GM21367 (cell line): Measurements from ENCODE around the gene CYP3A7.
"Not testable (repeated sequence)": the region's sequence is repeated elsewhere in the genome, so short reads cannot be mapped to it uniquely, and the experiment has no call there.

Source experiments
- ATAC-seq: cut with Tn5 transposase; IDR thresholded peaks from one replicate; pipeline ENCODE4 v1.9.1; 2021; ENCODE audit not compliant: unreplicated experiment

Gene CYP3A7

DNA sequence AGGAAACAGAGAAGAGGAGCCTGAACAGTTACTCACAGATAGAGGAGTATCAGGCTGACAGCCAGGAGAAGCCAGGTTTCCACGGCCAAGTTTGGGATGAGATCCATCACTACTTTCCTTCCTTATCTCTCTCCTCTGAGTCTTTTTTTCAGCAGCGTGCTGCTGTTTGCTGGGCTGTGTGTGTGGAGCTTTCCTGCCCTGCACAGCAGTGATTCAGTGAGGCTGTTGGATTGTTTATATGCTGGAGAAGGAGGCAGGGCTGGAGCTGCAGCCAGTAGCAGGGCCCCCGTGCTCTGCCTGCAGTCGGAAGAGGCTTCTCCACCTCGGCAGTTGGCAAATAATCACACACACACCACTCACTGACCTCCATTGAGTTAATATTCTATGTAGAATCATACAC, at the start of gene CYP3A7:
TSS of gene CYP3A7 (minus strand) at position 210 of the 400 bp plus-strand sequence. CDS start at position 107, 103 bp downstream.
- ATAC-seq: no peak

DNA sequence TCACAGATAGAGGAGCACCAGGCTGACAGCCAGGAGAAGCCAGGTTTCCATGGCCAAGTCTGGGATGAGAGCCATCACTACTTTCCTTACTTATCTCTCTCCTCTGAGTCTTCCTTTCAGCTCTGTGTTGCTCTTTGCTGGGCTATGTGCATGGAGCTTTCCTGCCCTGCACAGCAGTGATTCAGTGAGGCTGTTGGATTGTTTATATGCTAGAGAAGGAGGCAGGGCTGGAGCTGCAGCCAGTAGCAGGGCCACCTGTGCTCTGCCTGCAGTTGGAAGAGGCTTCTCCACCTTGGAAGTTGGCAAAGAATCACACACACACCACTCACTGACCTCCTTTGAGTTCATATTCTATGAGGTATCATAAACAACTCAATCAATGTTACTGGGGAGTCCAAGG, 49.0 kb upstream of the CYP3A7 start, which contains the start of gene CYP3A4:
TSS of gene CYP3A4 (minus strand) at position 178 of the 400 bp plus-strand sequence. CDS start at position 75, 103 bp downstream.
- no peak for ATAC-seq

DNA sequence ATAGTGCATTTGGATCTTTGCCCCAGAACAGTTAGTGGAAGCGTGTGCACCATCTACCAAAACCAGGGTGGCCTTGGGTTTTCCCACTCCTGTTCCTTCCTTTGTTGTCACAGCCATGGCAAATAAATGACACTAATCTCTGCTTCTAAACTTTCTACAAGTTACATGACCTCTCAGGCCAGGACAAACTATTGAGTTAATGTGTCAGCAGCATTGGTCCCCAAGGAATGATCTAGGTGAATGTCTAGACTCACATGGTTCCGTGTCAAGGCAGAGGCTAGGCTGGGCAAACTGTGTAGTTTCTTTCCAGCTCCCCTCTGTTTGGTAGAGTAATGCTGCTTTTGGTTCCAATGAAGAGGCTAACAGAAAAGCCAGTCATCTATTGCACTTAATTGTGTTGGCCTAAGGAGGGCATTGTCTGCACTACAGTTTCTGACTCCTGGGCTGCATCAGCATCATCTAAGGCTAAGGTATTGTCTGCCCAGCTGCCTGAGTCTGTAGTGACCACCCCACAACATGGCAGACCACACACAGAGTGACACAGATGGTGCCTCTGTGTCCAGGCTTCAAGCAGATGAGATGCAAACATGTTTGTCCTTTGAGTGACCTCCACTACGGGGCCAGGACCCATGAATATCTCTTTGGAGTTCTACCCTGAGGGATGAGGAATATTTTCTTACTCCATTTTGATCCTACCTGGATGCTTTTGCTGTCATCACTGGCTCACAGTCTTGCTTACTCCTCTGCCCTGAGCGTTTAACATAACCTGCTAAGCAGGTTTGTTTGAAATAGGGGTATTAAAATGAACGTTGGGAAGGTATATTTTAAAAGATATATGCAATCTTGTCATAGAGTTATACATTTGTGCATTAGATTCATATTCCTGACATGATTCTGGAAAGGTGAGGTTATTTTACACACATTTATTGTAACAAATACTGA, 47.3 kb upstream of the CYP3A7 start:
- no peak for ATAC-seq

DNA sequence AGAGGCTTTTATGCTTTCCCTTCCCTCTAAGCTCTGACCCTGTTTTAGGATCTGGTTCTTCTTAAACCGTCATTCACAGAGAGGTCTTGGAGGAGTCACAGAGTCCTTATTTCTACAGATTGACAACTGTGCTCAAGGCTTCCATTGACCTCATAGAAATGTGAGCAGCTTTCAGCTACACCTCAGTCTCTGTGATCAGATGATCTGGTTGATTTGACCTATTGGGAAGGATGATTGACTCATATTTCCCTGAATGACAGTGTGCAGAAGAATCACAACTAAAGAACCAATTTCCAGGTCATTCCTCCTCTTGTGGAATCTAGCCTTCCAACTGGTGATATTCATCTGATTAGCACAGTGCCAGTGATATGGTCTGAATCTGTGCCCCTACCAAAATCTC, 45.6 kb upstream of the CYP3A7 start:
- no peak for ATAC-seq

DNA sequence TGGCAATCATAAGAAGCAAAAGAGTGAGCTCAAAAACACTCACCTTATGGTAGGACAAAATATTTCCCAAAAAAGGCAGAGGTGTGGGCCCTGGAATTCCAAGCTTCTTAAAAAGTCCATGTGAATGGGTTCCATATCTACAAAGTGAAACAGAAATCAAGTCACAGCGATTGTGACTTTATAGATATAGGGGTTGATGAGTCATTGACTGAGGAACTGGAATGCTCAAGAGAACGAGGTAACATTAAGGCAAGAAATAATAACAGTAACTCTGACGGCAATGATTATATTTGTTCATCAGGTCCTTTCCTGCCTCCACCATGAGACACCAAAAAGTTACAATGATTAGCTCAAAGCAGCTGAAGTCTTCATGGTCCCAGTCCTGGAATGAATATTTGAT, 45.0 kb upstream of the CYP3A7 start:
- no peak for ATAC-seq

DNA sequence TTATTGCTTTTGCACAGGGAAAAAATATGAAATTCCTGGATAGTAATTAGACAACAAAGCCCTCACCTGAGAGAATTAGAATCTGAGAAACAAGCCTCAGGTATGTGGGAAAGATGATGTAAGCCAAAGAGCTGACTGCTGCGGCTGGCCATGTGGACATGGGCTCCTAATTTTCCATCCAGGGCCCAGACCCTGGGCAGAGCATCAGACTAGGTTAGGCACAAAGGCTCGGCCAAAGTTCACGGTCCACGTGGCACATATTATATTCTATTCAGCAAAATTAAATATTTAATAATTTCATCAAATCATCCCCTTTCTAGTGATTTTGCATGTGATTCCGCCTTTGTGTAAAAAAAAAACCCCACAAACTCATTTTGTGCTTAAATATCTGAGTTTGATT, 43.9 kb upstream of the CYP3A7 start:
- ATAC-seq: no peak

DNA sequence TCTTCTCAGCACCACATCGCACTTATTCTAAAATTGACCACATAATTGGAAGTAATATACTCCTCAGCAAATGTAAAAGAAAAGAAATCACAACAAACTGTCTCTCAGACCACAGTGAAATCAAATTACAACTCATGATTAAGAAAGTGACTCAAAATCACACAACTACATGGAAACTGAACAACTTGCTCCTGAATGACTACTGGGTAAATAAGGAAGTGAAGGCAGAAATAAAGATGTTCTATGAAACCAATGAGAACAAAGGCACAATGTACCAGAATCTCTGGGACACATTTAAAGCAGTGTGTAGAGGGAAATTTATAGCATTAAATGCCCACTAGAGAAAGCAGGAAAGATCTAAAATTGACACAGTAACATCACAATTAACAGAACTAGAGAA, 38.4 kb upstream of the CYP3A7 start:
- ATAC-seq: not testable (repeated sequence)

DNA sequence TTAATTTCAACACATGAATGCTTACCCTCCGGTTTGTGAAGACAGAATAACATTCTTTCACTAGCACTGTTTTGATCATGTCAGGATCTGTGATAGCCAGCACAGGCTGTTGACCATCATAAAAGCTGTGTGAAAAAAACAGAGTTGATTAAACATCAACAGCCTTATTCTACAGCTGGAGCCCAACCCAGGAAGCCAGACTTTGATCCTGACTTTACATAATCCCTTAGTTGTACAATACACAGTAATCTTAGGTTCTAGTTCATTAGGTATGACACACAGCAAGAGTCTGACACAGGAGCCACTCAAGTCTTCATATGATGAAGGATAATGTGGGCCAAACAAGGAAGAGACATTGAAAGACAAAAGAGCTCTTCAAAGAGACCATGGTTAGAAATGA, 37.6 kb upstream of the CYP3A7 start:
- no peak for ATAC-seq

DNA sequence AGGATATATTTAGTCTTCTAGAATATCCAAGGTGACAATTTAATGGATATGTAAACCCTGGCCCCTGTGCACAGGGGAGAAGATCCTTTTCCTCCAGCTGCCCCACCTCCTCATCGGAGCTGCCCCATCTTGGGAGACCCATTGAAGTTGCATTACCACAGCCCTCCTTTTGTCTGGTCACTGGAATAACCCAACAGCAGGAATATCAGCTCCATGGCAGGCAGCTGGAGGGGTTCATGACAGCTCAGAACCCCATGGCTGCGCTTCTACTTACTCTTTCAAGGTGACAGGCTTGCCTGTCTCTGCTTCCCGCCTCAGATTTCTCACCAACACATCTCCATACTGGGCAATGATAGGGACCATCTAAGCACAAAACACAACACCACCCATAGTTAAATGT, 34.5 kb upstream of the CYP3A7 start:
- not testable (repeated sequence) for ATAC-seq

DNA sequence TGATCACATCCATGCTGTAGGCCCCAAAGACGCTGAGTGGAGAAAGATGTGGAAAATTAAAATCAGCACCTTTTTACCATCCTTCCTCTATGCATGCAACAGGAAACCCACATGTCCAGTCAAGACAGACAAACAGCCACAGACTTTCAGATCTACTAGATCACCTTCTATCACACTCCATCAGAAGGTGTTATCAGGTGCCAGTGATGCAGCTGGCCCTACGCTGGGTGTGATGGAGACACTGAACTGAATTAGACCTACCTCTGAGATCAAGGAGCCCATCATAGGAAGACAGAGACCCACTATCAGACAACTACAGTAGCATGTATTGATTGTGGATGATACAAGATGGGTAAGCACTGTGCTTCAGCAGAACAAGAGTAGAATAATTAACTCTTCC, 33.5 kb upstream of the CYP3A7 start:
- no peak for ATAC-seq

DNA sequence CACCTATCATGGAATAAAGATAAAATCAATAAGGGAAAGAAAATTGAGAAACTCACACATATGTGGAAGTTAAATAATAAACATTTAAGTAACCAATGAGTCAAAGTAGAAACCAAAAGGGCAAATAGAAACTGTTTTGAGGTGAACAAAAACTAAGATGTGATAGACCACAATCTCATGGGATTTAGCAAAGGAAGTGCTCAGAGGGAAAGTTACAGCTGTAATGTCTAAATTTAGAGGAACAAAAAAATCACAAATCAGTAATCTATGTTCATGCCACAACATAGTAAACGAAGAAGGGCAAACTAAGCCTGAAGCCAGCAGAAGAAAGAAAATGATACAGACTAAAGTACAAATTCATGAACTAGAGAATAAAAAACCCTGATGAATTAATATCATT, 32.7 kb upstream of the CYP3A7 start:
- peak; percentile 67 for ATAC-seq

DNA sequence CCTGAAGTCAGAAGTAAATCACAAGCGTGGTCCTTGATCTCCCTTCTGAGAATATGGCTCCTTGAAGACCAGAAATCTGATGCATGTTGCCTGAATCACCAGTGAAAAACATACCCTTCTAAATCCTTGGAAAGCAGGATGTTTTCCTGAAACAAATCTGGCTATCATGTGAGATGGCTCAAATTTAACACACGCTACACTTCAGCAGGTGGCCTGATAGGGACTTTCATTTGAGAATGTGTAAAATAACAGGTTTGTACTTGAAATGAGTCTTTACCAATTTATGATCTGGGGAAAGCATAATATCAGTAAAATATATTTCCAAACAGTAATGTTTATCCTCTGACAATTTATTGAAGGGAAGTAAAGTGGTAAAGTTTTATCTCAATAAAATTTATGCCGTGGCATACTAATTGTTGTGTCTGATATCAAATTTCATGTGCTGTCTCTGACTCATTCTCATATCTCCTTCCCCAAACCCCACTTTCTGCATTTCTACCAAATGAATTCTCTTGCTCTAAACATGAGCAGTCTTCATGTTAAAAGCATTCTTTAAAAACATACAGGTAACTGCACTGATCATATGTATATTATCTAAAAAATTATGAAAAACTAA, 31.6 kb upstream of the CYP3A7 start:
- no peak for ATAC-seq

DNA sequence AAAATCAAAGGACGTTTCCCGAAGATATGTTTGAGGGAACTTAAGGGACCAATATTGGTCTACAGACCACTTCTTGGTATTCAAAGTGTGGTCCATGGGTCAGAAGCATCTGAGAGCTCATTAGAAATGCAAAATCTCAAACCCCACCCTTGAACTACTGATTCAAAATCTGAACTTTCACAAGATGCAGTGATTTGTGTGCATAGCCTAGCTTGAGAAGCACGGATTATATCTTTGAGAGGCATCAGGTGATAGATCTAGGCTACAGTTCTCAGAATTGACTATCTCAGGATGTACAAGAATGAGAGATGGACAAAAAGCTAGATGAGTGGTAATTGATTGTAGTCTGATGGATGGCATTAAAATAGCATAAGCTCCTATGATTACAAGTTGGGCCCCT, 29.5 kb upstream of the CYP3A7 start:
- no peak for ATAC-seq

DNA sequence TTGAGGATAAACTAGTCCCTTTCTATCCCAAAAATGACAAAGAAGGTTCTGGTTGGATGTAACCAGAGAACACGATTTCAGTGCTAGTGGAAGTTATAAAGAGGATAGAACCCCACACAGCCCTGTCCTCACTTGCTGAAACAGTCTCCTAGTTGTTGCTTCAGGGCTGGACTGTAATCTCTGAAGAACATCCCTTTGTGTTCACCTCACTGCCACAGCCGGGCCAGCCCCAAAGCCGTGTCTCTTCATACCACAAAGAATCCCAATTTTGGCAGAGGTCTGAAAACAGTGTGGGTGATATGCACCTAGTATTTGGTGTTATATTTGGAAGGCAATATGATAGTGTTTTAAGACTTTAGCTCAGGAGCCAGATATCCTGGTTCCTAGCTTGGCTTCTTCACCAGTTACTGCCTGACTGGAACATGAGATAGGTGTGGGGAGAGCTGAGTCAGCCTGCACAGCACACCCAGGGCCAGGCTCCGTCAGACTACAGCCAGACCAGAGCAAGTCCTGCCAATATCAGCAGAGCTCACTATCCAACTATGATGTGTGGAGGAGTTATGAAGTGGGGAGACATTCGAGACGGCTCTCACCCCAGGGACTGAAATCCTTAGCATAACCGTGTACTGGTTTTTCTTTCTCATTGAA, 27.8 kb upstream of the CYP3A7 start:
- no peak for ATAC-seq

DNA sequence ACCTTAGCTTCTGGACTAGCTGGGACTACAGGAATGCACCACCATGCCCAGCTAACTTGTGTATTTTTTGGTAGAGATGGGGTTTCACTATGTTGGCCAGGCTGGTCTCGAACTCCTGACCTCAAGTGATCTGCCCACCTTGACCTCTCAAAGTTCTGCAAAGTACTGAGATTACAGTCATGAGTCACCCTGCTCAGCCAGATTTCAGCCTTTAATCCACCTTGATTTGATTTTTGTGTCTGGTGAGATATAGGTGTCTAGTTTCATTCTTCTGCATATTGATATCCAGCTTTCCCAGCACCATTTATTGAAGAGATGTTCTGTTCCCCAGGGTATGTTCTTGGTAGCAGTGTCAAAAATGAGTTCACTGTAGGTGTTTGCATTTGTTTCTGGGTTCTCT, 20.1 kb upstream of the CYP3A7 start:
- ATAC-seq: no peak

DNA sequence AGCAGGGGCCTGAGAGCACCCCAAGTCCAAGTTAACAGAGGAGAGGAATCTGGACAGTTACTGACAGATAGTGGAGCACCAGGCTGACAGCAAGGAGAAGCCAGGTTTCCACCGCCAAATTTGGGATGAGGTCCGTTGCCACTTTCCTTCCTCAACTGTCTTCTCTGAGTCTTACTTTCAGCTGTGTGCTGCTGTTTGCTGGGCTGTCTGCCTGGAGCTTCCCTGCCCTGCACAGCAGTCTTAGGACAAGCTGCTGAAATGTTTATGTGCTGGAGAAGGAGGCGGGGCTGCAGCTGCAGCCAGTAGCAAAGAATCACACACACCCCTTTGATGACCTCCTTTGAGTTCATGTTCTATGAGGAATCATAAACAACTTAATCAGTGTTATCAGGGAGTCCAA, 17.4 kb upstream of the CYP3A7 start:
- ATAC-seq: no peak

DNA sequence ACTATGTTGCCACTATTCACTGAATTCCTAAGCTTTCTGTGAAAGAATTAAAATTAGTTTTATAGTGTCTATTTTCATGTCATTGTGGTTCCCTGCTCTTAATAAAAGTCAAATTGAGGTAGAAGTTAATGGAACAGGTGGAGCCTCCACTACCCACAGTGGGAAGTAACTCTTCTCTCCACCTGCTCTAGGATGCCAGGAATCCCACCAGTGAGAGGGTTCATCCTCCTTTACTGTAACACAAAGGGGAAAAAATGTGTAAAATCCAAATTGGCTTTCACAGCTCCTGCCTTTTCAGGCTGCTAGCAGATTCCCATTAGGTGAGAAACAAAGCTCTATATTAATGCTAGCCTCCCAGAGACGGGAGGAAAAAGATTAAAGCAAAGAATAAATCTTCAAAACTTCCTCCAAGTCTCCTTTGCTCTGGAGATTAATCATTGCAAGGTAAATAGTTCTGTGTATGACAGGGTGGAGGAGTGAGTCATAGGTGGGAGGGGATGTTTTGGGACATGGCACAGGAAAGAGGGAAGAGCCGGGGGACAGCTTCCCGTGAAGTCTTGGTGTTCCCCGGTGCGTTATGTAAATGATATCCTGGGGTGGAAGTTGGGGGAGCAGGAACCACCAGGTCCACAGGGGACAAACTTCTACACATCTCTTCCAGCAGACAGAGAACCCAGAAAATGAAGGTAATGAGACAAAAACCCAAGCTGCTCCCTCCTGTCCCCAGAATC, 16.5 kb upstream of the CYP3A7 start:
- not testable (repeated sequence) for ATAC-seq

DNA sequence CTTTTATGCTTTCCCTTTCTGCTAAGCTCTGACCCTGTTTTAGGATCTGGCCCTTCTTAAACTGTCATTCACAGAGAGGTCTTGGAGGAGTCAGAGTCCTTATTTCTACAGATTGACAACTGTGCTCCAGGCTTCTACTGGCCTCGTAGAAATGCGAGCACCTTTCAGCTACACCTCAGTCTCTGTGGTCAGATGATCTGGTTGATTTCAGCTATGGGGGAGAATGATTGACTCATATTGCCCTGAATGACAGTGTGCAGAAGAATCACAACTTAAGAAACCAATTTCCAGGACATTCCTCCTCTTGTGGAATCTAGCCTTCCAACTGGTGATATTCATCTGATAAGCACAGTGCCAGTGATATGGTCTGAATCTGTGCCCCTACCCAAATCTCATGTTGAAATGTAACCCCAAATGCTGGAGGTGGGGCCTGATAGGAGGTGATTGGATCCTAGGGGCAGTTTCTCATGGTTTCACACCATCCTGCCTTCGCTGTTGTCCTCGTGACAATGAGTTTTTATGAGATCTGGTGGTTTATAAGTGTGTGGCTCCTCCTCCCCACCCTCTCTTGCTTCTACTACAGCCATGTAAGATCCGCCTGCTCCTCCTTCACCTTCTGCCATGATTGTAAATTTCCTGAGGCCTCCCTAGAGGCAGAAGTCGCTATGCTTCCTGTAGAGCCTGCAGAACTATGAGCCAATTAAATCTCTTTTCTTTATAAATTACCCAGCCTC, 14.0 kb upstream of the CYP3A7 start:
- ATAC-seq: no peak

DNA sequence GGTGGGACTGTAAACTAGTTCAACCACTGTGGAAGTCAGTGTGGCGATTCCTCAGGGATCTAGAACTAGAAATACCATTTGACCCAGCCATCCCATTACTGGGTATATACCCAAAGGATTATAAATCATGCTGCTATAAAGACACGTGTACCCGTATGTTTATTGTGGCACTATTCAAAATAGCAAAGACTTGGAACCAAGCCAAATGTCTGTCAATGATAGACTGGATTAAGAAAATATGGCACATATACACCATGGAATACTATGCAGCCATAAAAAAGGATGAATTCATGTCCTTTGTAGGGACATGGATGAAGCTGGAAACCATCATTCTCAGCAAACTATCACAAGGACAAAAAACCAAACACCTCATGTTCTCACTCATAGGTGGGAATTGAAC, 11.9 kb upstream of the CYP3A7 start:
- not testable (repeated sequence) for ATAC-seq

DNA sequence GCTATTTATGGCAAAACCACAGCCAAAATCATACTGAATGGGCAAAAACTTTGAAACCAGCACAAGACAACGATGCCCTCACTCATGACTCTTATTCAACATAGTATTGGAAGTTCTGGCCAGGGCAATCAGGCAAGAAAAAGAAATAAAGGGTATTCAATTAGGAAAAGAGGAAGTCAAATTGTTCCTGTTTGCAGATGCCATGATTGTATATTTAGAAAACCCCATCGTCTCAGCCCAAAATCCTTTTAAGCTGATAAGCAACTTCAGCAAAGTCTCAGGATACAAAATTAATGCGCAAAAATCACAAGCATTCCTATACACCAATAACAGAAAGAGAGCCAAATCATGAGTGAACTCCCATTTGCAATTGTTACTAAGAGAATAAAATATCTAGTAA, 10.4 kb upstream of the CYP3A7 start:
- ATAC-seq: not testable (repeated sequence)
